GM12864 (cell line): ENCODE results near the gene FOLR1.
A peak's percentile ranks its signal among the peaks of the same experiment; 100 is the strongest.

ENCODE experiments used
- DNase-seq: peaks from one replicate; pipeline ENCODE4 v3.0.0-alpha.2; 2011; ENCODE audit warnings: low read depth
- H3K4me3 ChIP-seq: 2 replicates; pipeline ENCODE4 v1.5.1; 2011; ENCODE audit warnings: mild to moderate bottlenecking, low read depth, low read length, control low read depth
- CTCF ChIP-seq: IDR thresholded peaks from 2 replicates; pipeline ENCODE4 v1.5.1; 2011; ENCODE audit warnings: low read depth, mild to moderate bottlenecking, moderate library complexity, low read length, control low read depth, inconsistent platforms; ENCODE audit errors: missing control alignments

The FOLR1 gene

GRCh38 chr11:72222106-72222891 lies 30.4 kb downstream of the FOLR1 start:
- H3K4me3 ChIP-seq: peak overlapping the region; percentile 79
- no peak for DNase-seq
- no peak for TF ChIP-seq CTCF

- peak overlapping the region; percentile 79 for H3K4me3 ChIP-seq
- DNase-seq: peak; percentile 85
- TF ChIP-seq CTCF: peak; percentile 7
These were observed 31.1 kb downstream of the FOLR1 start for GRCh38 chr11:72222907-72223614.

- peak overlapping the region; percentile 79 for H3K4me3 ChIP-seq
- no peak for DNase-seq
- TF ChIP-seq CTCF: no peak
These were observed 31.9 kb downstream of the FOLR1 start for GRCh38 chr11:72223615-72224563.

GRCh38 chr11:72224564-72225410 lies 32.8 kb downstream of the FOLR1 start, which contains the start of gene INPPL1:
INPPL1 (plus strand) TSS chr11:72224767; CDS start chr11:72224985, 218 bp downstream.
- peak within 1 kb of the TSS; percentile 79 for H3K4me3 ChIP-seq
- TF ChIP-seq CTCF: no peak
- DNase-seq: no peak

- TF ChIP-seq CTCF: no peak
- DNase-seq: no peak
- peak overlapping the region; percentile 79 for H3K4me3 ChIP-seq
These were observed 33.5 kb downstream of the FOLR1 start for GRCh38 chr11:72225411-72225951.
